Trophoblast cell (in vitro differentiated cells and primary cell): ENCODE data around the gene PNPLA1.

Experiments used
- DNase-seq, 2 donors: peaks; one replicate each; pipeline ENCODE4 v3.0.0-alpha.2; 2016
- H2AFZ ChIP-seq: 2 replicates; pipeline ENCODE4 v1.6.1; 2013; ENCODE audit warnings: low read length, moderate library complexity, mild to moderate bottlenecking; ENCODE audit not compliant: insufficient read depth, poor library complexity
- H2AK5ac ChIP-seq: 2 replicates; pipeline ENCODE4 v1.6.1; 2013; ENCODE audit warnings: mild to moderate bottlenecking, low read length
- H2BK120ac ChIP-seq: 2 replicates; pipeline ENCODE4 v1.6.1; 2013; ENCODE audit warnings: low read length, mild to moderate bottlenecking, moderate library complexity; ENCODE audit not compliant: insufficient read depth, poor library complexity
- H2BK12ac ChIP-seq: 2 replicates; pipeline ENCODE4 v1.6.1; 2013; ENCODE audit warnings: mild to moderate bottlenecking, low read length, moderate library complexity
- H2BK5ac ChIP-seq: 2 replicates; pipeline ENCODE4 v1.6.1; 2013; ENCODE audit warnings: low read length, low read depth, moderate library complexity, mild to moderate bottlenecking; ENCODE audit not compliant: poor library complexity
- H3K14ac ChIP-seq: 2 replicates; pipeline ENCODE4 v1.6.1; 2013; ENCODE audit warnings: mild to moderate bottlenecking, low read length
- H3K18ac ChIP-seq: 2 replicates; pipeline ENCODE4 v1.6.1; 2013; ENCODE audit warnings: mild to moderate bottlenecking, low read length
- H3K23ac ChIP-seq: 2 replicates; pipeline ENCODE4 v1.6.1; 2013; ENCODE audit warnings: low read length
- H3K27ac ChIP-seq: 2 replicates; pipeline ENCODE4 v1.5.1; 2013; ENCODE audit warnings: low read depth, mild to moderate bottlenecking, inconsistent platforms, low read length, moderate library complexity
- H3K27me3 ChIP-seq: 2 replicates; pipeline ENCODE4 v1.6.1; 2013; ENCODE audit warnings: inconsistent platforms, mild to moderate bottlenecking, low read length, moderate library complexity; ENCODE audit not compliant: insufficient read depth
- H3K36me3 ChIP-seq, 2 experiments: 1 replicate in 1 of 2; 2 replicates in 1 of 2; pipeline ENCODE4 v1.6.1; 2013; ENCODE audit warnings: low read length in 2 of 2, mild to moderate bottlenecking in 2 of 2, moderate library complexity in 1 of 2; ENCODE audit not compliant: insufficient read depth in 2 of 2, control insufficient read depth in 1 of 2
- H3K4ac ChIP-seq: 2 replicates; pipeline ENCODE4 v1.6.1; 2013; ENCODE audit warnings: low read depth, mild to moderate bottlenecking, low read length, moderate library complexity
- H3K4me1 ChIP-seq, 2 experiments: 1 replicate in 1 of 2; 2 replicates in 1 of 2; pipeline ENCODE4 v1.6.1; 2013; ENCODE audit warnings: low read length in 2 of 2, mild to moderate bottlenecking in 2 of 2, moderate library complexity in 1 of 2; ENCODE audit not compliant: insufficient read depth in 2 of 2, control insufficient read depth in 1 of 2
- H3K4me2 ChIP-seq: 2 replicates; pipeline ENCODE4 v1.6.1; 2013; ENCODE audit warnings: inconsistent platforms, mild to moderate bottlenecking, low read length, moderate library complexity
- H3K4me3 ChIP-seq: 2 replicates; pipeline ENCODE4 v1.5.1; 2013; ENCODE audit warnings: mild to moderate bottlenecking, low read depth, low read length, inconsistent platforms
- H3K79me1 ChIP-seq: one replicate; pipeline ENCODE4 v1.6.1; 2013; ENCODE audit warnings: low read length
- H3K79me2 ChIP-seq: 2 replicates; pipeline ENCODE4 v1.6.1; 2013; ENCODE audit warnings: low read length, mild to moderate bottlenecking; ENCODE audit not compliant: control insufficient read depth, insufficient read depth, poor library complexity
- H3K9ac ChIP-seq: 2 replicates; pipeline ENCODE4 v1.6.1; 2013; ENCODE audit warnings: mild to moderate bottlenecking, low read length
- H3K9me3 ChIP-seq: 2 replicates; pipeline ENCODE4 v1.6.1; 2013; ENCODE audit warnings: low read depth, mild to moderate bottlenecking, control low read depth, inconsistent platforms, low read length; ENCODE audit not compliant: insufficient read depth
- H4K12ac ChIP-seq: 2 replicates; pipeline ENCODE4 v1.6.1; 2013; ENCODE audit warnings: low read depth, mild to moderate bottlenecking, low read length, moderate library complexity
- H4K8ac ChIP-seq: 2 replicates; pipeline ENCODE4 v1.6.1; 2013; ENCODE audit warnings: low read depth, mild to moderate bottlenecking, low read length, moderate library complexity
- H4K91ac ChIP-seq: one replicate; pipeline ENCODE4 v1.6.1; 2013; ENCODE audit warnings: low read depth, mild to moderate bottlenecking, low read length, moderate library complexity
- WGBS: extraction: QIAGEN DNeasy Blood & Tissue Kit; methylation state at CpG from one replicate; pipeline ENCODE4 v1.1.7; 2013; ENCODE audit warnings: missing lambda C conversion rate; ENCODE audit not compliant: insufficient read length, insufficient coverage; ENCODE audit errors: extremely low coverage; 5-methylcytosine and 5-hydroxymethylcytosine counted together

The PNPLA1 gene

DNA sequence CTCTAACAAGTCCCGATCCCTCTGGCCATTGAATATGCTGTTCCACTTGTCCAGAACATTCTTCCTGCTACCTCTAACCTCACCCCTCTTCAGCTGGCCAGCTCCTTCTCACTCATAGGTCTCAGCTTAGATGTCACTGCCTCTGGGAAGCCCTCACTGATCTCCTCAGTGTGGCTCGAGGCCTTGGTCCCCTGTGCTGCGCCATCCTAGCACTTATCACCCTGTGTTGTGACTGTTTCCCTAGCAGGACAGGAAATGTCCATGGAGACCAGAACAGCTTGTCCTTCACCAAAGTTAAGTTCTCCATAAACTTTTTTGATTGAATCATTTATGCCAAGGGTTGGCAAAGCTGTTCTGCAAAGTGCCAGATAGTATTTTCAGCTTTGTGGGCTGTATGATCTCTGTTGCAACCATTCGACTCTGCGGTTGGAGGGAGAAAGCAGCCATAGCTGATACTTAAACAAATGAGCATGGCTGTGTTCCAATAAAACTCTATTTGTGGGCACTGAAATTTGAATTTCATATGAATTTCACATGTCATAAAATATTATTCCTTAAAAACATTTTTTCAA lies 73.3 kb downstream of the PNPLA1 start:
- no CpG with 5 or more reads among the region's 5 CpGs for whole genome bisulfite sequencing
- no peak for DNase-seq
- H3K4me3 ChIP-seq, result no peak overlapping the region
- no peaks in the 10 kb centered on the region for H3K79me2 ChIP-seq
- no peaks in the 10 kb centered on the region for H3K9me3 ChIP-seq
- H4K91ac ChIP-seq, result no peak overlapping the region
- H2AK5ac ChIP-seq, result no peak overlapping the region
- no peak overlapping the region for H3K23ac ChIP-seq
- H4K12ac ChIP-seq, result no peak overlapping the region
- no peaks in the 10 kb centered on the region for H3K79me1 ChIP-seq
- no peak overlapping the region for H2BK120ac ChIP-seq
- no peak overlapping the region for H3K18ac ChIP-seq
- no peak overlapping the region for H4K8ac ChIP-seq
- H3K36me3 ChIP-seq, result no peaks in the 10 kb centered on the region
- H3K27ac ChIP-seq, result no peak overlapping the region
- H3K4ac ChIP-seq, result no peak overlapping the region
- no peak overlapping the region for H2BK12ac ChIP-seq
- no peak overlapping the region for H3K9ac ChIP-seq
- no peak overlapping the region for H3K14ac ChIP-seq
- no peak overlapping the region for H2AFZ ChIP-seq
- no peaks in the 10 kb centered on the region for H3K27me3 ChIP-seq
- H2BK5ac ChIP-seq, result no peak overlapping the region
- no peak overlapping the region for H3K4me2 ChIP-seq
- peaks cover 9 to 13% of the 10 kb centered on the region in 2 experiments for H3K4me1 ChIP-seq

DNA sequence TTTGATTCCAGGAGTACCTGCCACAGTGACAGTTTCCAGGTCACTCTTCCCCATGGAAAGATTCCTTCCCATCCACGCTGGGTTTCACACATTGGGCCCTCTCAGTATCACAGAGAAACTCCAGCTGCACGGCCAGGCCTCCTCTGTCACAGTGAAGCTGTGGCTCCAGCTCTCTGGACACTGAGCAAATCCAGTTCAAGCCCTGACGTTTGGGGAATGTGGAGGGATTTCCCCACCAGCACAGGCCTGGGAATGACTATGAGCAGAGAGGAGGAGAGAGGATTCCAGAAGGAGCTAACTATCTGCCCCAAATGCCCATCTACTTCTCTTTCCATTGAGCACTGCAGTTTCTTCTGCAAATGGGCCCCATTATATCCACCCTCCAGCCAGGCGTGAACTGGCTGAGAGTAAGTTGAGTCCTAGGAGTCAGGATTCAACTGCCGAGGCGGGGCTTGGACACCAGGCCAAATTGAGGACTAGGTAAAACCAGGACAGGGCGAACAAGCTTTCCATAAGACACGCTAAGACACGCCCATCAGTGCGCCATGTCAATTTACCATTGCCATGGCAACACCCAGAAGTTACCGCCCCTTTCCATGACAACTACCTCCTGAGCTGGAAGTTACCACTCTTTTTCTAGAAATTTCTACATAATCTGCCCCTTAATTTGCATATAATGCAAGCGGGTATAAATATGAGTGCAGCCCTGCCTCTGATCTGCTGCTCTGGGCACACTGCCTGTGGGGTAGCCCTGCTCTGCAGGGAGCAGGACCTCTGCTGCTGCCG lies 76.0 kb downstream of the PNPLA1 start:
- H4K12ac ChIP-seq, result no peak overlapping the region
- no peak overlapping the region for H2AK5ac ChIP-seq
- H3K36me3 ChIP-seq, result no peaks in the 10 kb centered on the region
- no peaks in the 10 kb centered on the region for H3K79me1 ChIP-seq
- no peak overlapping the region for H3K9ac ChIP-seq
- WGBS, result no CpG with 5 or more reads among the region's 13 CpGs
- H3K4ac ChIP-seq, result no peak overlapping the region
- H3K9me3 ChIP-seq, result no peaks in the 10 kb centered on the region
- no peak overlapping the region for H2AFZ ChIP-seq
- H2BK5ac ChIP-seq, result no peak overlapping the region
- no peak overlapping the region for H4K91ac ChIP-seq
- no peak overlapping the region for H3K18ac ChIP-seq
- no peak overlapping the region for H3K4me3 ChIP-seq
- H3K27me3 ChIP-seq, result no peaks in the 10 kb centered on the region
- no peak overlapping the region for H2BK12ac ChIP-seq
- H3K14ac ChIP-seq, result no peak overlapping the region
- no peak overlapping the region for H3K23ac ChIP-seq
- H4K8ac ChIP-seq, result no peak overlapping the region
- H3K4me1 ChIP-seq, result peaks cover 8 to 9% of the 10 kb centered on the region in 2 experiments
- H3K4me2 ChIP-seq, result no peak overlapping the region
- peak overlapping the region; percentile 18 for H3K27ac ChIP-seq
- H3K79me2 ChIP-seq, result no peaks in the 10 kb centered on the region
- H2BK120ac ChIP-seq, result no peak overlapping the region
- peak; percentile 38 to 62 for DNase-seq

DNA sequence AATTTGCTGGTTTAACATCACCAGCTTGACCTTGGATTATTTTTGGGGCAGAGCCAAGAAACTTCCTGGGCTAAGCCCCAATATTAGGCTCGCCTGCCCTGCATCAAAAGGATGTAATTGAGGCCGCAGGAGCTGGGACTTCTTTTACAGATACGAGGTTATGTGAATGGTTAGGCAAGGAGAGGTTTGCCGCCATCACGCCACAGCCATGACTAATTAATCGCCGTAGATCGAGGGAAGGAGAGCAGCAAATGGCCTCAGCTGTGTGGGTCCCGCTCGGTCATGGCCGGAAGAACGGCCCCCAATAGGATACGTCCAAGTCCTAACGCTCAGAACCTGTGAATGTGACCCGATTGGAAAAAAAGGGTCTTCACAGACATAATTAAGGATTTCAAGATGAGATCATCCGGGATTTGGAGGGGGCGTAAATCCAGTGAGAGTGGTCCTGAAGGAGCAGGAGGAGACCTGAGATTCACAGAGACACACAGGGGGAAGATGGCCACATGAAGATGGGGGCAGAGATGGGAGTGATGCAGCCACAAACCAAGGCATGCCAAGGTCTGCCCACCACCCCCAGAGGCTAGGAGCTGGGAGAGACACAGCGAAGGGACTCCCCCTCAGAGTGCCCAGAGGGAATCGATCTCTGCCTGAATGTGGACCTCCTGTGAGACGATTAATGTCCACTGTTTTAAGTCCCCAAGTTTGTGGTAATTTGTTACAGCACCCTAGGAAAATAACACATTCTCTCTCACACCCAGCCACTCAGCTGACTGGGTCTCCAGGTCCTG lies 76.8 kb downstream of the PNPLA1 start:
- Histone ChIP-seq H3K4ac (no peak overlapping the region), H3K27ac (no peak overlapping the region), H3K27me3 (no peaks in the 10 kb centered on the region), H3K79me1 (no peaks in the 10 kb centered on the region), H2AFZ (no peak overlapping the region), H2BK12ac (no peak overlapping the region), H3K9me3 (no peaks in the 10 kb centered on the region), H3K4me2 (no peak overlapping the region), H3K36me3 (no peaks in the 10 kb centered on the region), H4K12ac (no peak overlapping the region), H3K4me3 (no peak overlapping the region), H3K9ac (no peak overlapping the region), H3K18ac (no peak overlapping the region), H3K4me1 (peaks cover 9 to 11% of the 10 kb centered on the region in 2 experiments), H2BK5ac (no peak overlapping the region), H4K91ac (no peak overlapping the region), H3K14ac (no peak overlapping the region), H3K79me2 (no peaks in the 10 kb centered on the region), H4K8ac (no peak overlapping the region), H3K23ac (no peak overlapping the region), H2BK120ac (no peak overlapping the region), H2AK5ac (no peak overlapping the region)
- WGBS, result no CpG with 5 or more reads among the region's 20 CpGs
- no peak for DNase-seq

DNA sequence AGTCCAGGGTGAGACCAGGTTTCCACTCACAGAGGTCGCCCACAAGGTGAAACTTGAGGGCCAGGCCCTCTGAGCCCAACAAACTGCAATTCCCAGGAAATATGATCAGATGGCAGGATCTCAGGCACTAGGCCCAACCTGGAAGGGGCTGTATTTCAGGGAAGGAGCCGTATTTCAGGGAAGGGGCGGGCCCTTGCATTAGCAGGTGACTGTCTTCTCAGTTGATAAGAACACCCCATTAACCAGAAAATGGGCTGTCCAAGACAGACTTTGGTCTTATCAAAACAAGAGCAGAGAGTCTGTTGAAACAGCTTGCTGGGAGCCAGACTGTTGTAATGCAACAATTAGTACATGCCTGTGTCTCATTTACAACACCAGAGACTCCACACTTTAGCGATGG lies 77.8 kb downstream of the PNPLA1 start:
- H2AK5ac ChIP-seq, result no peak overlapping the region
- H3K36me3 ChIP-seq, result no peaks in the 10 kb centered on the region
- H3K27ac ChIP-seq, result no peak overlapping the region
- WGBS, result no CpG with 5 or more reads among the region's 4 CpGs
- no peak overlapping the region for H2BK12ac ChIP-seq
- no peak overlapping the region for H3K23ac ChIP-seq
- no peak overlapping the region for H3K18ac ChIP-seq
- H3K9ac ChIP-seq, result no peak overlapping the region
- H3K4me2 ChIP-seq, result no peak overlapping the region
- no peaks in the 10 kb centered on the region for H3K9me3 ChIP-seq
- H2AFZ ChIP-seq, result no peak overlapping the region
- DNase-seq, result no peak
- no peak overlapping the region for H3K14ac ChIP-seq
- no peak overlapping the region for H2BK120ac ChIP-seq
- H3K4me3 ChIP-seq, result no peak overlapping the region
- H4K8ac ChIP-seq, result no peak overlapping the region
- no peak overlapping the region for H3K4ac ChIP-seq
- H4K91ac ChIP-seq, result no peak overlapping the region
- no peak overlapping the region for H2BK5ac ChIP-seq
- H3K27me3 ChIP-seq, result no peaks in the 10 kb centered on the region
- H3K4me1 ChIP-seq, result peaks cover 9 to 11% of the 10 kb centered on the region in 2 experiments
- H3K79me2 ChIP-seq, result no peaks in the 10 kb centered on the region
- no peak overlapping the region for H4K12ac ChIP-seq
- H3K79me1 ChIP-seq, result no peaks in the 10 kb centered on the region
